ENCODE measurements around the gene TRIM69.

GRCh38 chr15:44692659-44693058, 43.7 kb upstream of the TRIM69 start:
- TF ChIP-seq CTCF (IDR thresholded peaks at IDR 0.05) (no peak), POLR2A (IDR thresholded peaks at IDR 0.05) (no peak), EP300 (IDR thresholded peaks at IDR 0.05) (no peak)
